Measurements from ENCODE around the gene RGL3.

Gene RGL3

GRCh38 chr19:11383706-11384048, 35.4 kb downstream of the RGL3 start:
- no peak overlapping the region for H3K27ac ChIP-seq (replicated peaks)
- peak overlapping the region; percentile 37 for H3K4me3 ChIP-seq (replicated peaks; ENCODE audit: insufficient read depth, low read length)
- DNase-seq (ENCODE audit: low read depth in 1 of 2, low spot score in 1 of 2): no peak

GRCh38 chr19:11382898-11383705, 36.0 kb downstream of the RGL3 start:
- Histone ChIP-seq H3K27me3 (ENCODE audit: insufficient read depth, poor library complexity, severe bottlenecking) (peaks cover 8% of the 10 kb centered on the region), H3K4me3 (replicated peaks; ENCODE audit: insufficient read depth, low read length) (peak overlapping the region; percentile 37), H3K27ac (replicated peaks) (no peak overlapping the region)
- TF ChIP-seq CTCF (IDR thresholded peaks at IDR 0.05; ENCODE audit: insufficient read depth, low read length) (peak; percentile 82), SPI1 (IDR thresholded peaks at IDR 0.05; ENCODE audit: borderline replicate concordance, low read depth) (0 out of 2 replicates have a peak, but pooled peaks have one; percentile 9), REST (IDR thresholded peaks at IDR 0.05; ENCODE audit: insufficient replicate concordance, low read depth) (no peak), POLR2AphosphoS5 (IDR thresholded peaks at IDR 0.05; ENCODE audit: low read depth) (no peak), GABPA (IDR thresholded peaks at IDR 0.05; ENCODE audit: low read depth) (no peak)
- DNase-seq (ENCODE audit: low read depth in 1 of 2, low spot score in 1 of 2): peak; percentile 55 to 57

More at GRCh38 chr19:11383706-11384048, 35.4 kb downstream of the RGL3 start:
- peaks cover 8% of the 10 kb centered on the region for H3K27me3 ChIP-seq (ENCODE audit: insufficient read depth, poor library complexity, severe bottlenecking)
- no peak for TF ChIP-seq GABPA (IDR thresholded peaks at IDR 0.05; ENCODE audit: low read depth)
- no peak for TF ChIP-seq POLR2AphosphoS5 (IDR thresholded peaks at IDR 0.05; ENCODE audit: low read depth)
- no peak for TF ChIP-seq REST (IDR thresholded peaks at IDR 0.05; ENCODE audit: insufficient replicate concordance, low read depth)
- TF ChIP-seq SPI1 (IDR thresholded peaks at IDR 0.05; ENCODE audit: borderline replicate concordance, low read depth): no peak

GRCh38 chr19:11380653-11381537, 38.2 kb downstream of the RGL3 start:
- Histone ChIP-seq H3K27ac (replicated peaks) (peak overlapping the region; percentile 78), H3K27me3 (ENCODE audit: insufficient read depth, poor library complexity, severe bottlenecking) (peaks cover 8% of the 10 kb centered on the region), H3K4me3 (replicated peaks; ENCODE audit: insufficient read depth, low read length) (peak overlapping the region; percentile 64)
- DNase-seq (ENCODE audit: low read depth in 1 of 2, low spot score in 1 of 2): peak; percentile 97 to 99
- no peak for TF ChIP-seq GABPA (IDR thresholded peaks at IDR 0.05; ENCODE audit: low read depth)
- no peak for TF ChIP-seq REST (IDR thresholded peaks at IDR 0.05; ENCODE audit: insufficient replicate concordance, low read depth)
- TF ChIP-seq SPI1 (IDR thresholded peaks at IDR 0.05; ENCODE audit: borderline replicate concordance, low read depth): no peak
- peak; percentile 67 for TF ChIP-seq CTCF (IDR thresholded peaks at IDR 0.05; ENCODE audit: insufficient read depth, low read length)
- TF ChIP-seq POLR2AphosphoS5 (IDR thresholded peaks at IDR 0.05; ENCODE audit: low read depth): peak; percentile 84
